NCI-H748 (cell line): ENCODE data around the gene KRTAP25-1.

ENCODE experiments used
- DNase-seq: peaks from one replicate; lab custom pipeline; 2025; ENCODE audit not compliant: unreplicated experiment; lab: John Stamatoyannopoulos, UW

Gene KRTAP25-1

DNA sequence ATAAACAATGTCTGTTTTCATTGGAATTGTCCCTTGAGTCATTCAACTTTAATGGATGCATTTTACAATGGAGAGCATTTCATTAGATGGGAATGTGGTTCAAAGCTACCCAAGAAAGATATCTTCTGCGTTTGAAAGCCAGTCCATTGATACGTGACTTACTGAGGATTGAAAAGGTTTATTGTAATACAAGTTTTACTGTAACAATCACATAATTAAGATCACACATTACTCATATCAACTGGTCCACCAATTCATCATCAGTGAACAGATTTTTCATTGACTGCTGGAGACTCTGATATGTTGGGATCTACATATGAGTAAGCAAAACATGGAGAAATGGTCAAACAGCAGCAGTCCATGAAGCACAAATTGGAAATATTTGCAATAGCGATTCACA is 39.4 kb downstream of the KRTAP25-1 start:
- DNase-seq = no peak

DNA sequence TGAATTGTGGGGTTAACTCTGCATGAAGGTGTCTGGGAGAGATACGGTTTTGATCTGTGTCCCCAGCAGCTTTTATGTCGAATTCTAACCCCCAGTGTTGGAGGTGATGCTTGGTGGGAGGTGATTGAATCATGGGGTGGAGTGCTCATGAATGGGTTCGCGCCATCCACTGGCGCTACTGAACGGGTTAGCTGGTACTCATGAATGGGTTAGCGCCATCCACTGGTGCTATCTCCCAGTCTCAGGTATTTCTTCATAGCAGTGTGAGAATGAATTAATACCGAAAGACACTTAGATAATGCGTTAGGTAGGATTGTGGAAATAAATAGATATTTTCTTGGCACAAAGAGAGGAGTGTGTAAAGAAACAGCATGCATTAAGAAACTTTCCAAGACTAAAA is 40.5 kb downstream of the KRTAP25-1 start:
- no peak for DNase-seq

DNA sequence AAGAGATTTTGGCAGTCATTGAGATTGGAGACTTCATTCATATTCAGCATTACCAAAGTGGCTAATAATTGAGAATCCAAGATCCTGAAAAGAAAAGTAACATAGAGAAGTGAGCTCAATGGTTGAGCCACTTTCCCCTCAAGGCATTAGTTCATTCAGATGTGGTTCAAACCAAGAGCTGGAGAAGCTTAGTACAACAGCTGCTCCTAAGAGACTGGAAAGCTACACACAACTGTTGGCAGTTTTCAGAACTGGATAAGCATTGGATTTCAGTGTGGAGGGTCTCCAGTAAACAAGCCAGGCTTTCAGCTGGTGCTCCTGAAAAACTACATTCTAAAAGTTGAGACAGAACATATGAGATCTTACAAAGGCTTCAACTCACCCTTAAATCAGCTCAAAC is 44.3 kb downstream of the KRTAP25-1 start:
- no peak for DNase-seq

DNA sequence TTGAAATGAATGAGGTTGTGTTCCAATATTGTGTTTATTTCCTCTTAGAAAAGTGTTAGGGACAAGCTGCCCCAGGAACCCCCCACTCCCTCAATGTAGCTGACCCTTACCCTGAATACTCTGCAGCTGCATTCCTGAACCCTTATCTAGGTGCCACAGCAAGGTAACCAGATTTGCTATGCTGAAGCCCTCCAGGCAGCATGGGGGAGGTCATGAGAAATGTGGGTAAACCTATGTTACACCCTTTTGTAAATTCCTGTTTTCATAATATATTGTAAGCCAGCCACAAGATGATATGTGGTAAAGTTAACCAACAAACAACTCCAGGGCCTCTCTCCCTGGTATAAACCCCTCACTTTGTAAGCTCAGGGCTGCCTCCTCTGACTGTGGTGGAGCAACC is 45.6 kb downstream of the KRTAP25-1 start:
- DNase-seq = no peak

DNA sequence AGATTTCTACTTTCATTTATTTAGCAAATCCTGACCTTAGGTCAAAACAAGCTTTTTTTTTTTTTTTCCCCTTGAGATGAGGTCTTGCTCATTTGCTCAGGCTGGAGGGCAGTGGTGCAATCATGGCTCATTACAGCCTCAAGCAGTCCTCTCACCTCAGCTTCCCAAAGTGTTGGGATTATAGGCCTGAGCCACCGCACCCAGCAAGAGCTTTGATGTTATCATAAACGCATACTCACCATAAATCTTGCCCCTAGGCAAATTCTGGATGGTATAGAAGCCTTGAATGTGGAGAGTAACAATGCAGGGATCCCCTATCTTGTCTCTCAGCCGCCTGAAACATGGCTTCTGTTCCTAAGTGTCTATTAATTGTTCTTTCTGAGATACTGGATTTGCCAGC is 48.7 kb downstream of the KRTAP25-1 start:
- DNase-seq = no peak
